ENCODE measurements around the gene RIT2. TPM values are rescaled to one million over a fixed set of nuclear protein-coding genes. Genes with fewer than 3 reads are reported as not detected.

Gene RIT2
- total RNA-seq, 1 donor from 2014 or later: not detected

DNA sequence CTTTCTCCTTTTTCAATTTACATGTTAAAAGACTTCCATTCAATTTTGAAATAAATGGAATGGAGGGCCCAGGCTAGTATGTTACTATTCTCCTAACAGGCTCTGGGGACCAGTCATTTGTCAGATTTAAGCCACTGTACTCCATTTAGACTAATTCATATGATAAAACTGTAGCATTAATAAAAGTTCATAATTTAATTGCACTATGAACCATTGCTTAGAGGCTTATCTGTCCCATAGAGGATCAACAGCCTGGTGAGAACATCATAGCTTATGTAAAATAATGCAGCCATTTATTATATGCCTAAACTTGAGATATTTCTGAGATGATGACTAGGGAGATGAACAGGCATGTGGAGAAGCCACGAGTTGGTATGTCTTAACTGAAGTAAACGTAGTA is 156.0 kb downstream of the RIT2 start:
- TF ChIP-seq, protein P1, sequence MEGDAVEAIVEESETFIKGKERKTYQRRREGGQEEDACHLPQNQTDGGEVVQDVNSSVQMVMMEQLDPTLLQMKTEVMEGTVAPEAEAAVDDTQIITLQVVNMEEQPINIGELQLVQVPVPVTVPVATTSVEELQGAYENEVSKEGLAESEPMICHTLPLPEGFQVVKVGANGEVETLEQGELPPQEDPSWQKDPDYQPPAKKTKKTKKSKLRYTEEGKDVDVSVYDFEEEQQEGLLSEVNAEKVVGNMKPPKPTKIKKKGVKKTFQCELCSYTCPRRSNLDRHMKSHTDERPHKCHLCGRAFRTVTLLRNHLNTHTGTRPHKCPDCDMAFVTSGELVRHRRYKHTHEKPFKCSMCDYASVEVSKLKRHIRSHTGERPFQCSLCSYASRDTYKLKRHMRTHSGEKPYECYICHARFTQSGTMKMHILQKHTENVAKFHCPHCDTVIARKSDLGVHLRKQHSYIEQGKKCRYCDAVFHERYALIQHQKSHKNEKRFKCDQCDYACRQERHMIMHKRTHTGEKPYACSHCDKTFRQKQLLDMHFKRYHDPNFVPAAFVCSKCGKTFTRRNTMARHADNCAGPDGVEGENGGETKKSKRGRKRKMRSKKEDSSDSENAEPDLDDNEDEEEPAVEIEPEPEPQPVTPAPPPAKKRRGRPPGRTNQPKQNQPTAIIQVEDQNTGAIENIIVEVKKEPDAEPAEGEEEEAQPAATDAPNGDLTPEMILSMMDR (IDR thresholded peaks at IDR 0.05): no peak
- Mint-ChIP-seq H3K4me1 (no peaks in the 10 kb centered on the region), H3K9me3 (peaks cover 4% of the 10 kb centered on the region), H3K27ac (no peak overlapping the region), H3K4me3 (no peak overlapping the region), H3K27me3 (no peaks in the 10 kb centered on the region), H3K36me3 (ENCODE audit: low read depth) (no peaks in the 10 kb centered on the region)
- intact Hi-C loops (cut with micrococcal nuclease): no loop called here
- ChIA-PET CTCF (no interaction called here), POLR2A (no interaction called here)
- ATAC-seq (ENCODE audit: low read depth): no peak
- DNase-seq: no peak

- ChIA-PET POLR2A (no interaction called here), CTCF (no interaction called here)
- ATAC-seq (ENCODE audit: low read depth) (no peak), DNase-seq (no peak)
- TF ChIP-seq, protein P1 (IDR thresholded peaks at IDR 0.05): no peak
- Mint-ChIP-seq H3K27me3 (no peaks in the 10 kb centered on the region), H3K4me1 (no peaks in the 10 kb centered on the region), H3K27ac (no peak overlapping the region), H3K9me3 (peaks cover 4% of the 10 kb centered on the region), H3K36me3 (ENCODE audit: low read depth) (no peaks in the 10 kb centered on the region), H3K4me3 (no peak overlapping the region)
- intact Hi-C loops (cut with micrococcal nuclease): no loop called here
These were observed 157.1 kb downstream of the RIT2 start for GRCh38 chr18:42958353-42958752.

DNA sequence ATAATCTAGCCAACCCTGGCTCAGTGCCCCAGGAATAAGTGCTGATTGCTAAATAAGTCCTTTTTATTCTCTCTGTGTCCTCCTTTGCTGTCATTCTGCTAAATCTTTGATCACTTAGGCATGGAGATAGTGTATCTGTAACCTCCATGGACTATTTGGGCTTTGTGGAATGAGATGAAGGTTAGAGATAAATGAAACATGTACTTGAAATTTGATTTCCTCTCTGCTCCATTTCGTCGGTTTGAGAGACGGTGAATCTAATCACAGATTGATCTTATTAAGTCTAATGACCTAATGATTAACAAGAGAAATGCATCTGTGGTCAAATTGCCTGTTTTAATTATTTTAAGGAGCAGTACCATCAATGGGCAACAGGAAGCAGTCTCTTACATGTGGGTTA is 159.2 kb downstream of the RIT2 start:
- DNase-seq (no peak), ATAC-seq (ENCODE audit: low read depth) (no peak)
- peaks cover 11% of the 10 kb centered on the region for H3K9me3 Mint-ChIP-seq
- intact Hi-C loops (cut with micrococcal nuclease): no loop called here
- no peaks in the 10 kb centered on the region for H3K4me1 Mint-ChIP-seq
- TF ChIP-seq, protein P1 (IDR thresholded peaks at IDR 0.05): no peak
- no peaks in the 10 kb centered on the region for H3K27me3 Mint-ChIP-seq
- CTCF ChIA-PET: no interaction called here
- no peak overlapping the region for H3K4me3 Mint-ChIP-seq
- POLR2A ChIA-PET: no interaction called here
- no peak overlapping the region for H3K27ac Mint-ChIP-seq
- H3K36me3 Mint-ChIP-seq (ENCODE audit: low read depth): no peaks in the 10 kb centered on the region

- H3K36me3 Mint-ChIP-seq (ENCODE audit: low read depth): no peaks in the 10 kb centered on the region
- no peak overlapping the region for H3K4me3 Mint-ChIP-seq
- no peaks in the 10 kb centered on the region for H3K27me3 Mint-ChIP-seq
- ATAC-seq (ENCODE audit: low read depth) (no peak), DNase-seq (no peak)
- H3K9me3 Mint-ChIP-seq: peaks cover 15% of the 10 kb centered on the region
- ChIA-PET POLR2A (no interaction called here), CTCF (no interaction called here)
- TF ChIP-seq, protein P1 (IDR thresholded peaks at IDR 0.05): no peak
- H3K27ac Mint-ChIP-seq: no peak overlapping the region
- intact Hi-C loops (cut with micrococcal nuclease): no loop called here
- H3K4me1 Mint-ChIP-seq: no peaks in the 10 kb centered on the region
These were observed 160.6 kb downstream of the RIT2 start for GRCh38 chr18:42954887-42955286.

DNA sequence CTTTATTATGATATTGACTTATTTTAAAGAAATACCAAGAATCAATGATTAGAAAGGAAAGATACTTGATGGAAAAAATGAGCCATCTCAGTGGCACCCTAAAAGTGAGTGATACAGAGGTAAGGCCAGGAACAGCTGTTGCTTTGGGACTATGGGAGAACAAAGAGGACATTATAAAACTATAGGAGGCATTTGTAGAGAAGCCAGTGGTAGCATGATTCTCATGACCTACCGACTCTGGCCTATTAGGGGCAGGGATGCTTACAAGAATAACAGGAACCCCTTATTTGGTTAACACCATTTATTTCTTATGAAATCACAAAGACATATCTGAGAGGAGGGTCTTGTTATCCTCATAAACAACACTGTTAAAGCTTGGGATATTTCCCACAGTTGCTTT is 162.2 kb downstream of the RIT2 start:
- H3K4me3 Mint-ChIP-seq: no peak overlapping the region
- POLR2A ChIA-PET: no interaction called here

More for the DNA sequence above, 162.2 kb downstream of the RIT2 start:
- CTCF ChIA-PET: no interaction called here
- TF ChIP-seq, protein P1 (IDR thresholded peaks at IDR 0.05): no peak
- H3K36me3 Mint-ChIP-seq (ENCODE audit: low read depth): no peaks in the 10 kb centered on the region
- DNase-seq: no peak
- H3K27me3 Mint-ChIP-seq: no peaks in the 10 kb centered on the region
- H3K27ac Mint-ChIP-seq: no peak overlapping the region
- H3K4me1 Mint-ChIP-seq: no peaks in the 10 kb centered on the region
- no peak for ATAC-seq (ENCODE audit: low read depth)
- peaks cover 12% of the 10 kb centered on the region for H3K9me3 Mint-ChIP-seq
- intact Hi-C loops (cut with micrococcal nuclease): no loop called here

Measured in activated B cell treated with CpG ODN at 0.5 μM for 24 hours (primary cell).